GM10847 (cell line): Measurements from ENCODE around the gene PODN.

Experiments used
- POLR2A ChIP-seq: IDR thresholded peaks from 2 replicates; pipeline ENCODE4 v1.6.1; 2011; ENCODE audit not compliant: insufficient read length; ENCODE audit errors: extremely low read depth

Gene PODN

DNA sequence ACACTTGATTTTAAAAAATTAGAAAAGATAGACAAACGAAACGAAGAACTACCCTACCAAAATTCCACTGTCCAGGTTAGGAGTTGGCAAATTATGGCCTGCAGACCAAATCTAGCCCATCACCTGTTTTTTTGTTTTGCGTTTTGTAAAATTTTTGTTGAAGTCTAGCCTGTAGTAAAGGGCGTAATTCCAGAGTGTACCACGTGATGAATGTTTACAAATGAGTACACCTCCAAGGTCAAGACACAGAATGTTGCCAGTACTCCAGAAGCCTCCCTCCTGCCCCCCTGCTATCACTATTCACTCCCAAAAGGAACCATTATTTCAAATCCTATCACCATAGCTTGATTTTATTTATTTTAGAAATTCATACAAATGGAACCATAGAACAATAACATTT is 17.1 kb upstream of the PODN start:
- no peak for TF ChIP-seq POLR2A

DNA sequence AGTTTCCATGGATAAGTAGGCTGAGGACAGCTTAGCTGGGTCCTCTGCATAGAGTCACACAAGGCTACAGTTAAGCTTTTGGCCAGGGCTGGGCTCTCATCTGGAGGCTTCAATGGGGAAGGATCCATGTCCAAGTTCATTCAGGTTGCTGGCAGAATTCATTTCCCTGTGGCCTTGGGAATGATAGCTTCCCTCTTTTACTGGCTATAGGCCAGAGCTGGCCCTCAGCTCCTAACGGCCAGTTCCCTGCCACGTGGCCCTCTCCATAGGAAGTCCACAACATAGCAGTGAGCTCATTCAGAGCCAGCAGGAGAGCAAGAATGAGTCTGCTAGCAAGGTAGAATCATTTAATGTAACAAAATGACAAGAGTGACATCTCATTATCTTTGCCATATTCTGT is 15.1 kb upstream of the PODN start:
- TF ChIP-seq POLR2A = no peak

DNA sequence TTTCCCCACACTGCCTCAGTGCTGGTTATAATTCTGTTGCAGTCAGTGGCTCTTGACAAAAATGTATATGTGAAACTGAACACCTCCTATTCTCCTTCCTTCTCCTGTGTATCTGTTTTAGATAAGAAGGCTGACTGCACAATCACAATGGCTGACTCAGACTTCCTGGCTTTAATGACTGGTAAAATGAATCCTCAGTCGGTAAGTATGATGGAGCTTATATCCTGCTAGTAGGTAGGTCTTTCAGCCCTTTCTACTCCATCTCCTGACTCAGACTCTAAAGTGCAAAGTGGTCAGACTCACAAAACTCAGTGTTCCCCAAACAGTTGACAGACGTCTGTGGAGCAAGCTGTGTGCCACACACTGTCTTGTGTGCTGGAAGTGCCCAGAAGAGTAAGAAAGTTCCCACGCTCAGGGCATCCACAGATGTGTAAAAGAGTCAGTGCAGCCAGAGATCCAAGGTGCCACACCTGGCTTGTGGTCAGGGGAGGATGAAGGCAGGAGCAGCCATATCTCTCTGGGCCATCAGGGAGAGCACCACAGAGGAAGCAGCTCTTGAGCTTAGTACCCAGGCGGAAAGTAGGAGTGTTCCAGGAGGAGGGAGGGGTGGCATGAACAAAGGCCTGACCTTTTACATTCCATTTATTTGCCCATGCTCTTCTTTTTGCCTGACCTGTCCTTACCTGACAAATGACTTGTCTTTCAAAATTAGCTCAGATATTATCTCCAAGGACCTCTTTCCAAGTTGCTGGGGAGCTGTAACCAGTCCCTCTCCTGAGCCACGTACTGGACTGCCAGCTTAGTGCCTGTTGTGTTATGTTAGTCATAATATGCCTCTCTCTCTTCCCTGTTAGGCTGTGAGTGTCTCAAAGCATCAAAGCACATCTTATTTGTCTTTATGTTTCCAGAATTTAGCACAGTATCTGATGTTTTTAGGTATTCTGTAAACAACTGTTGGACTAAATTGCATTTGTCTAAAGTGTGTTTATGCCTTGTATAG is 14.0 kb upstream of the PODN start:
- TF ChIP-seq POLR2A = no peak

DNA sequence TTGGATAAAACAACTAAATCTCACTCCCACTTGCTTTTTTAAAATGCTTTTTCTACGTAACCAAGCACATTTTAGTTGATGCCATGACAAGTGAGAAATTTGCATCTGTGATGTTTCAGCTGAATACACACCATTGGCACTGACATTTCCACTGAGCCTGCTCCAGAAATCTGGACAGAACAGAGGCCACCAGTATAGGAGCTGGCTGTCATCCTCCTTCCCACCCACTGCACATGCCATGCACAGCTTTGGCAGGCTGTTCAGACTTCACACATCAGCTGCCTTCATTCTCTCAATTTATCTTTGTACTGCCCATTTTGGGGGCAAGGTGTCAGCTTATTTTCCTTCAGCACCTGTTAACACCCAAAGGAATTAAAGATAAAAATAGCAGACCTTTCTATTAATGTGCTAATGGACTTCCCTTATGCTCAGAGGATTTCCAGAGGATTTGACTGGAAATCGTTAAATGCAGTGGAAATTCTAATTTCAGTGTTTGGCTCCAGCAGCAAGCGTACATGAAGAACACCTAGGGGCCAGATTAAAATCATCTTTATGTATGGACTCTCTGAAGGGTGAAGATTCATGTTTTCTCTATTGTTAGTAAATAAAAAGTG is 12.9 kb upstream of the PODN start:
- no peak for TF ChIP-seq POLR2A

DNA sequence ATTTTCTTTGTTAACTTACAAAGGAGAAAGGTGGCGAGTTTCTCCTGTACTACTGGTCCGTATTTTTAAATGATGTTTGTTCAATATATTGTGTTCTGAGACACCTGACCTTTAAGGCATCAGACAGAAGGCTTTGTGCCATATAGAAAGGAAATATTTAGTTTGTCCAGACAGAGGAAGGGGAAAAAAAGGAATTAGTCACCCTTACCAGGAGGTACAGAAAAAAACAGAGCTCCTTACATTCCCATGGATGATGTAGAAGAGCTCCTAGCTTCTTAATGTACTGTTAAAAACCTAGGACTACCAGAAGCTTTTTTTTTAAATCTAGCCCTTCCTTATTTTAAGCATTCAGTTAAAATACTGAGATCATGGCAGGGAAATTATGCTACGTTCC is 12.4 kb upstream of the PODN start:
- TF ChIP-seq POLR2A = no peak

DNA sequence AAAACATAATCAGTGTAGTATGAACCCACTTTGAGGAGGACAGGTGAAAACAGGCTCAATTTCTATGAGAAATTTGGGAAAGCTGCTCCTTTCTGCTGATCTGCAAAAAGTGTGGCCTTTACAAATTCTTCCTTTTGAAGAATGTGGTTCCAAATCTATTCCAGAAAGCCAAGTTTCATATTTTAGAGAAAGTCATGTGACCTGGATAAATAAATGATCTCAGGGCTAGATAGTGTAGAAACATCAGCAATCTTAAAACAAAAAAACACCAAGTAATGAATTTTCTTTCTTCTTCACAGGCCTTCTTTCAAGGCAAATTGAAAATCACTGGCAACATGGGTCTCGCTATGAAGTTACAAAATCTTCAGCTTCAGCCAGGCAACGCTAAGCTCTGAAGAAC is 11.7 kb upstream of the PODN start:
- TF ChIP-seq POLR2A = no peak

DNA sequence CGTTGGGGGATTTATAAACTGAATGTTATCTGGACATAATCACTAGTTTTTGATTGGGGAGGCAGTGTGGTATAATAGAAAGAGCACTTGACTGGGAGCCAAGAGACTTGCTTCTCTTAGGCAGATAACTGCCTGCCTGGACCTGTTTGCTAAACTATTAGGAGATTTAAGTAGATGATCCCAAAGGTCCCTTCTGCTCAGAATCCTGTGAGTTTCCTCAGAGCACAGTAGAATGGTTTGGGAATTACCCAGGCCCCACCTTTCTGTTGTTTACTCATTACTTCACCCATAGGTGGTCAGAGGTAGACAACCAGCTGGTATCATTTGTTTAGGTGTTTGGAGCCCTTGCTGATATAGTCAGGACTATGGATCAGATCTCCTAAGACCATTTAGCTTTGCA is 10.3 kb upstream of the PODN start:
- no peak for TF ChIP-seq POLR2A

DNA sequence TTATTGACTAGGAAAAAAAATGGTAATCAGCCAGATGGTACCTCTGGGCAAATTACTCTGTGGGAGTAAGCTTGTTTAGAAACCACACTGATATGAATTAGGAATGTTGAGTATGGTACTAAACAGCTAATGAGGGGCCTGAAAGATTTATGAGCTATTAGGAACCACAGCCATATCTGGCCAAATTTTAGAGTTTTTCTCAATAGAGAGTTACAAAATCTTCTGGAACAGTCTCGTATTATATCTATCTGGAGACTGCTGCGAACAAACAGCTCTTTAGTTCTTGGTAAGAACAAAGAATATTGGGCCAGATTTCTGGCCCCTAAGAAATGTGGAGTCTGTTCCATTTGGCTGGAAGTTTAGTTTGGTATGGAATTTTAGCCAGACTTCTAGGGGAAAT is 4.9 kb upstream of the PODN start:
- TF ChIP-seq POLR2A = no peak

DNA sequence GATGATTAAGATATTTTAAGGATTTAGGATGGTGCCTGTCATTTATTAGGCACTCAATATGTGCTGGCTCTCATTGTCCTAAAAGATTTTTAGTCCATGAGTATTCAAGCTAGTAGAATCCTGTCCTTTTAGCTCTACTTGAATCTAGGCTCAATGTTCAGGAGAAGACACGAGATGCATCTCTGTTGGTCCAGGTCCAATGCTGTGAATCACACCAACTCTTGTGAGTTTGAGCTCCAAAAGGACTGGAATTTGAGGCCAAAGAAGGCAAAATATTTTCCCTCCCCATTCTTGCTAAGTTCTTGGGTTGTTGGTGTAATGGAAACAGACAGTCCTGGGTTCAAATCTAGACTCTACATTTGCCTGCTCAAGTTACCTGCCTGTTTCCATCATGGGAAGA is 1.4 kb upstream of the PODN start:
- no peak for TF ChIP-seq POLR2A

DNA sequence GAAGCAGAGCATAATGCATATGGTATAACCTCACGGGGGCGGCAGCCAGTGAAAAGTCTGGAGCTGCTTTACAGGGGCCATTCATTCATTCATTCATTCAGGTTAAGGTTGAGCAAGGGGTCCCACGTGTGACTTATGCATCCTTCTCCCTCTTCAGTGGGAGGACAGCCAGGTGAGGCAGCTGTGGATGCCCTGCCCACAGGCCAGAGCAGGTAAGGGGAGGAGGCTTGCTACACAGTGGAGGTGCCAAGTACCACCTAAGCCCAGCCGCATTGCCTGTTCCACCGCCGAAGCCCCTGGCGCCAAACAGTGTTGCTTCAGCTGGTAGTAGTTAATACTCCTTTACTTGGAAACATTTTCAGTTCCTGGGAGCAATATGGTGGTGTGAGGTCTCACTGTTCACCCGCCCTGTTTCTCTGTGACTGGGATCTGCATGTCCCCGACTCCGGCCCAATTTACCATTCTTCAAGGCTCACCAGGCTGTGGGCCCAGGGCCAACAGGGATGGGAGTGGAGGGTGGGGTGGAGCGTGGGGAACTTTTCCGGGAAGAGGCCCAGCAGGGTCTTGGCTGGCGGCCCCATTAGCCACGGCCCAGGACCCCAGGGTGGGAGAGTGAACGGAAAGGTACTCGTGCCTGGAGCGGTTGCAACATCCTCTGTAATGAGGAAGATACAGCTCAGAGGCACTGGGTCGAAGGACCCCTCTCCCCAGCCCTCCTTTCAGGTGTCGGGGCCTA is 722 bp upstream of the PODN start:
- no peak for TF ChIP-seq POLR2A

DNA sequence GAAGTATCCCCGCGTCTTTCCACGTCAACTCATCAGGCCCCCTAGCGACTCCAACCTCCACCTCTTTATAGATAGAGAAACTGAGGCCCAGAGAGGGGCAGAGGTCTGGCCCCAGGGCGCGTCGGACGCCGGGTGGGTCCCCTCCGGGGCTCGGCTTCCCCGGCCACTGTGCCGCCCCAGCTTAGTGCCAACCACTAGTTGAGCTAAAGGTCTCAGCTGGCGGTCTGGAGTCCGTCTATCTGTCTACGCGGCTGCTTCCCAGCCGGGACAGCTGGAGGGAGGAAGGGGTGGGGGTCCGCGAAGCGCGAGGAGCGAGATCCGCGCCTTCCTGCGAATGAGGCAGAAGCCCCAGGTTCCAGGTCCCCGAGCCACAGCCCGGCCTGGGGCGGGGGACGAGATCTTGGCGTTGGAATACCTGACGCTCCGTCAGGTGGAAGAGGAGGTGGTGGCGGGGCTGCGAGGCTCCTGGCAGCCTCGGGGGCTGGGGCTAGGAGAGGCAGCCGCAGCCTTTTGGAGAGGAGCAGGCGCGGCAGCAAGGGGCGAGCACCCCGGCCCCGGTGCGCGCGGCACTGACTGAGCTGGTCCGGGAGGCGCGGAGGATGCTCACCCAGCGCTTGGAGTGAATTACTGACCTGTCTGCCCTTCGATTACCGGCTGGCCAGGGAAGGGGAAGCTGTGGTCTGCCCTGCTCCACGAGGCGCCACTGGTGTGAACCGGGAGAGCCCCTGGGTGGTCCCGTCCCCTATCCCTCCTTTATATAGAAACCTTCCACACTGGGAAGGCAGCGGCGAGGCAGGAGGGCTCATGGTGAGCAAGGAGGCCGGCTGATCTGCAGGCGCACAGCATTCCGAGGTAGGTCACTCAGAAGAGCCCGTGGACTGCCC is 937 bp downstream of the PODN start:
- TF ChIP-seq POLR2A = no peak

DNA sequence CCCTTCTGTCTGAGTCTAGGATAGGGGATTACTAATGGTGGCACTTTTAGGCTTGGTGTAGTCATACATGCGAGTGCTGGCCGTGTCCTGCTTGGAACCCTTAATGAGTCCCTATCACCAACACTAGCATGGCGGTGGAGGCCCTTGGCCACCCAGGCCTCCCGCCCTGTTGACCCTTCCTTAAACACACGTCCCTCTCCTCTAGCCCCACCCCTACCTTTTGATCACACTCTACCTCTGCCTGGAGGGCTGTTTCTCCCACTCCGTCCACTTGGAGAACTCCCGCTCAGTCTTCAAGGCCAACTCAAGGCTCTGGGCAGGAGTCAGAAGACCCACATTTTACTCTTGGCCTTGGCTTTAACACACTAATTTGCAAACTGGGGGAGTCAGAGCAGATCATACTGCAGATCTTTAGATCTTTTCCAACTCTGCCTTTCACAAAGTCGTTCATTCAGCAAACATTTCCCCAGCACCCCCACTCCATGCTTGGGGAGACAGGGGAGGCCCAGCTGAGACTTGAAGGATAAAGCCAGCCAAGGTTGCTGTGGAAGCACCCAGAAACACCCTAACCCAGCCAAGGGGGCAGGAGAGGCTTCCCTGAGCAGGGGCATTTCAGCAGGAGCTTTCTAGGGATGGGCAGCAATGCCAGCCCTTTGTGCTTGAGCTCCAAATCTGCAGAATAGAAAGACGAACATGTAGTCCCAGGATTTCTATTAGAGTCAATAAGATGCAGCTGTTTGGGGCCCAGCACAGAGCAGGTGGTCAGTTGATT is 1.9 kb downstream of the PODN start:
- no peak for TF ChIP-seq POLR2A

DNA sequence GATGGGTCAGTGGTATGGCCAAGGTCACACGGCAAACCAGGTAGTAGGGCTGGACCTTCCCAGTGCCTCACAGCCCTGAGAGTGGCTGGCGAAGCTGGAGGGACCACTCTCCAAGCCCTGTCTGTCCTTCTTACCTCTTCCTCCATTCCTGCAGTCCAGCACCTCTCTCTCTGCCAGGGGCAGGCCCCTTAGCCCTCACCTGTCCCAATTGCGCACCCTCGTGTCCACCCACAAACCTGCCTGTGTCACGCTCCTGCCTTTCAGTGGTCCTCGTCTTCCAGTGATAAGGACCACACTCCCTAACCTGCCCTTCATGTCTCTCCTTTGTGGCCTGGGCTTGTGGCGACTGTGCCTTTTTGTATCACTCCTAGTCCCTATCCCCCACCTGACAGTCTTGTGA is 3.4 kb downstream of the PODN start:
- no peak for TF ChIP-seq POLR2A

DNA sequence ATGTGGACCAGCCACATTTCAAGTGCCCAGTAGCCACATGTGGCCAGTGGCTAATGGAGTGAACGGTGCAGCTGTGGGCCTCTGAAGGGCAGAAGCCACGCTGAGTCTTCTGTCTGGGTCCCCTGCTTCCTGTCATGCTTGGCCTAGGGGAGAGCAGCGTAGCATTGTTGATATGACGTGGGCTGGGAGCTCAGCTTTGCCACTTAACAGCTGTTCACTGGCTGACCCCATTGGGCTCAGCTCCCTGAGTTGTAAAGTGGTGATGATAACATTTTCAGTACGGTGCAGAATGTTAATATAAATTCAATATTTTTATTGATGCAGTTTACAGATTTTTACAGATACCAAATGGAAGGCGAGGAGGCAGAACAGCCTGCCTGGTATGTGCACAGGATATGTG is 4.5 kb downstream of the PODN start:
- TF ChIP-seq POLR2A = no peak
